Trophoblast cell (in vitro differentiated cells and primary cell): Measurements from ENCODE around the gene PLEKHH1.

Experiments used
- DNase-seq, 2 donors: peaks; one replicate each; pipeline ENCODE4 v3.0.0-alpha.2; 2016
- H2AFZ ChIP-seq: 2 replicates; pipeline ENCODE4 v1.6.1; 2013; ENCODE audit warnings: low read length, moderate library complexity, mild to moderate bottlenecking; ENCODE audit not compliant: insufficient read depth, poor library complexity
- H2AK5ac ChIP-seq: 2 replicates; pipeline ENCODE4 v1.6.1; 2013; ENCODE audit warnings: mild to moderate bottlenecking, low read length
- H2BK120ac ChIP-seq: 2 replicates; pipeline ENCODE4 v1.6.1; 2013; ENCODE audit warnings: low read length, mild to moderate bottlenecking, moderate library complexity; ENCODE audit not compliant: insufficient read depth, poor library complexity
- H2BK12ac ChIP-seq: 2 replicates; pipeline ENCODE4 v1.6.1; 2013; ENCODE audit warnings: mild to moderate bottlenecking, low read length, moderate library complexity
- H2BK5ac ChIP-seq: 2 replicates; pipeline ENCODE4 v1.6.1; 2013; ENCODE audit warnings: low read length, low read depth, moderate library complexity, mild to moderate bottlenecking; ENCODE audit not compliant: poor library complexity
- H3K14ac ChIP-seq: 2 replicates; pipeline ENCODE4 v1.6.1; 2013; ENCODE audit warnings: mild to moderate bottlenecking, low read length
- H3K18ac ChIP-seq: 2 replicates; pipeline ENCODE4 v1.6.1; 2013; ENCODE audit warnings: mild to moderate bottlenecking, low read length
- H3K23ac ChIP-seq: 2 replicates; pipeline ENCODE4 v1.6.1; 2013; ENCODE audit warnings: low read length
- H3K27ac ChIP-seq: 2 replicates; pipeline ENCODE4 v1.5.1; 2013; ENCODE audit warnings: low read depth, mild to moderate bottlenecking, inconsistent platforms, low read length, moderate library complexity
- H3K27me3 ChIP-seq: 2 replicates; pipeline ENCODE4 v1.6.1; 2013; ENCODE audit warnings: inconsistent platforms, mild to moderate bottlenecking, low read length, moderate library complexity; ENCODE audit not compliant: insufficient read depth
- H3K36me3 ChIP-seq, 2 experiments: 1 replicate in 1 of 2; 2 replicates in 1 of 2; pipeline ENCODE4 v1.6.1; 2013; ENCODE audit warnings: low read length in 2 of 2, mild to moderate bottlenecking in 2 of 2, moderate library complexity in 1 of 2; ENCODE audit not compliant: insufficient read depth in 2 of 2, control insufficient read depth in 1 of 2
- H3K4ac ChIP-seq: 2 replicates; pipeline ENCODE4 v1.6.1; 2013; ENCODE audit warnings: low read depth, mild to moderate bottlenecking, low read length, moderate library complexity
- H3K4me1 ChIP-seq, 2 experiments: 1 replicate in 1 of 2; 2 replicates in 1 of 2; pipeline ENCODE4 v1.6.1; 2013; ENCODE audit warnings: low read length in 2 of 2, mild to moderate bottlenecking in 2 of 2, moderate library complexity in 1 of 2; ENCODE audit not compliant: insufficient read depth in 2 of 2, control insufficient read depth in 1 of 2
- H3K4me2 ChIP-seq: 2 replicates; pipeline ENCODE4 v1.6.1; 2013; ENCODE audit warnings: inconsistent platforms, mild to moderate bottlenecking, low read length, moderate library complexity
- H3K4me3 ChIP-seq: 2 replicates; pipeline ENCODE4 v1.5.1; 2013; ENCODE audit warnings: mild to moderate bottlenecking, low read depth, low read length, inconsistent platforms
- H3K79me1 ChIP-seq: one replicate; pipeline ENCODE4 v1.6.1; 2013; ENCODE audit warnings: low read length
- H3K79me2 ChIP-seq: 2 replicates; pipeline ENCODE4 v1.6.1; 2013; ENCODE audit warnings: low read length, mild to moderate bottlenecking; ENCODE audit not compliant: control insufficient read depth, insufficient read depth, poor library complexity
- H3K9ac ChIP-seq: 2 replicates; pipeline ENCODE4 v1.6.1; 2013; ENCODE audit warnings: mild to moderate bottlenecking, low read length
- H3K9me3 ChIP-seq: 2 replicates; pipeline ENCODE4 v1.6.1; 2013; ENCODE audit warnings: low read depth, mild to moderate bottlenecking, control low read depth, inconsistent platforms, low read length; ENCODE audit not compliant: insufficient read depth
- H4K12ac ChIP-seq: 2 replicates; pipeline ENCODE4 v1.6.1; 2013; ENCODE audit warnings: low read depth, mild to moderate bottlenecking, low read length, moderate library complexity
- H4K8ac ChIP-seq: 2 replicates; pipeline ENCODE4 v1.6.1; 2013; ENCODE audit warnings: low read depth, mild to moderate bottlenecking, low read length, moderate library complexity
- H4K91ac ChIP-seq: one replicate; pipeline ENCODE4 v1.6.1; 2013; ENCODE audit warnings: low read depth, mild to moderate bottlenecking, low read length, moderate library complexity
- WGBS: extraction: QIAGEN DNeasy Blood & Tissue Kit; methylation state at CpG from one replicate; pipeline ENCODE4 v1.1.7; 2013; ENCODE audit warnings: missing lambda C conversion rate; ENCODE audit not compliant: insufficient read length, insufficient coverage; ENCODE audit errors: extremely low coverage; 5-methylcytosine and 5-hydroxymethylcytosine counted together

PLEKHH1 gene

GRCh38 chr14:67523764-67524633, 9.1 kb upstream of the PLEKHH1 start:
- Histone ChIP-seq H2AFZ (no peak overlapping the region), H4K8ac (no peak overlapping the region), H2AK5ac (no peak overlapping the region), H4K91ac (no peak overlapping the region), H3K4me1 (no peaks in the 10 kb centered on the region), H3K4me2 (no peak overlapping the region), H3K36me3 (no peaks in the 10 kb centered on the region), H3K9me3 (no peaks in the 10 kb centered on the region), H3K18ac (no peak overlapping the region), H3K4me3 (no peak overlapping the region), H3K27ac (no peak overlapping the region), H3K27me3 (no peaks in the 10 kb centered on the region), H3K4ac (no peak overlapping the region), H4K12ac (no peak overlapping the region), H2BK5ac (no peak overlapping the region), H3K9ac (no peak overlapping the region), H3K23ac (no peak overlapping the region), H3K14ac (no peak overlapping the region), H2BK120ac (no peak overlapping the region), H3K79me1 (no peaks in the 10 kb centered on the region), H3K79me2 (no peaks in the 10 kb centered on the region), H2BK12ac (no peak overlapping the region)
- DNase-seq, result no peak
- no CpG with 5 or more reads among the region's 7 CpGs for WGBS

GRCh38 chr14:67524634-67524963, 8.5 kb upstream of the PLEKHH1 start:
- Histone ChIP-seq H3K36me3 (no peaks in the 10 kb centered on the region), H2BK120ac (no peak overlapping the region), H3K4me2 (no peak overlapping the region), H4K91ac (no peak overlapping the region), H4K12ac (no peak overlapping the region), H2BK5ac (no peak overlapping the region), H3K4me1 (no peaks in the 10 kb centered on the region), H3K79me1 (no peaks in the 10 kb centered on the region), H3K4ac (no peak overlapping the region), H4K8ac (no peak overlapping the region), H3K9me3 (no peaks in the 10 kb centered on the region), H2AK5ac (no peak overlapping the region), H2AFZ (no peak overlapping the region), H3K79me2 (no peaks in the 10 kb centered on the region), H3K14ac (no peak overlapping the region), H3K4me3 (no peak overlapping the region), H3K9ac (no peak overlapping the region), H2BK12ac (no peak overlapping the region), H3K23ac (no peak overlapping the region), H3K18ac (no peak overlapping the region), H3K27ac (no peak overlapping the region), H3K27me3 (no peaks in the 10 kb centered on the region)
- DNase-seq, result no peak
- no CpG with 5 or more reads among the region's 3 CpGs for WGBS

- no peak overlapping the region for H3K18ac ChIP-seq
- no peak overlapping the region for H3K4ac ChIP-seq
- no peak overlapping the region for H3K9ac ChIP-seq
- no peak overlapping the region for H3K4me3 ChIP-seq
- no peak overlapping the region for H2BK120ac ChIP-seq
- H2BK5ac ChIP-seq, result no peak overlapping the region
- no peaks in the 10 kb centered on the region for H3K27me3 ChIP-seq
- H3K4me2 ChIP-seq, result no peak overlapping the region
- no peaks in the 10 kb centered on the region for H3K9me3 ChIP-seq
- H3K23ac ChIP-seq, result no peak overlapping the region
- H3K79me2 ChIP-seq, result no peaks in the 10 kb centered on the region
- H4K12ac ChIP-seq, result no peak overlapping the region
- H2AK5ac ChIP-seq, result no peak overlapping the region
- no peak overlapping the region for H4K91ac ChIP-seq
- no peak overlapping the region for H3K14ac ChIP-seq
- no CpG with 5 or more reads among the region's 4 CpGs for WGBS
- H2BK12ac ChIP-seq, result no peak overlapping the region
- no peak overlapping the region for H3K27ac ChIP-seq
- no peaks in the 10 kb centered on the region for H3K79me1 ChIP-seq
- no peak for DNase-seq
- no peaks in the 10 kb centered on the region for H3K4me1 ChIP-seq
- no peak overlapping the region for H2AFZ ChIP-seq
- no peaks in the 10 kb centered on the region for H3K36me3 ChIP-seq
- H4K8ac ChIP-seq, result no peak overlapping the region
Observed at GRCh38 chr14:67525389-67525788, 7.7 kb upstream of the PLEKHH1 start.

- Histone ChIP-seq H3K4me1 (no peaks in the 10 kb centered on the region), H3K27ac (no peak overlapping the region), H4K12ac (no peak overlapping the region), H3K4ac (no peak overlapping the region), H3K27me3 (no peaks in the 10 kb centered on the region), H2AK5ac (no peak overlapping the region), H3K14ac (no peak overlapping the region), H2BK120ac (no peak overlapping the region), H3K36me3 (no peaks in the 10 kb centered on the region), H2AFZ (no peak overlapping the region), H3K4me2 (no peak overlapping the region), H3K4me3 (no peak overlapping the region), H4K8ac (no peak overlapping the region), H4K91ac (no peak overlapping the region), H3K9me3 (no peaks in the 10 kb centered on the region), H3K23ac (no peak overlapping the region), H2BK12ac (no peak overlapping the region), H3K9ac (no peak overlapping the region), H2BK5ac (no peak overlapping the region), H3K79me2 (no peaks in the 10 kb centered on the region), H3K18ac (no peak overlapping the region), H3K79me1 (no peaks in the 10 kb centered on the region)
- no CpG with 5 or more reads among the region's 6 CpGs for WGBS
- no peak for DNase-seq
Observed at GRCh38 chr14:67526181-67526580, 6.9 kb upstream of the PLEKHH1 start.
